ENCODE results near the gene KCNF1.

GRCh38 chr2:10867692-10868420, 43.9 kb upstream of the KCNF1 start:
- no peak for TF ChIP-seq CTCF (IDR thresholded peaks at IDR 0.05; ENCODE audit: low read depth, low read length)
- TF ChIP-seq POLR2A (IDR thresholded peaks at IDR 0.05; ENCODE audit: extremely low read depth, insufficient read length), result no peak
- no peak for TF ChIP-seq MAX (IDR thresholded peaks at IDR 0.05; ENCODE audit: low read depth, low read length)

All from NB4 (cell line).